Dermis microvascular lymphatic vessel endothelial cell (primary cell): ENCODE results near the gene RPTOR. TPM values are rescaled to one million over a fixed set of nuclear protein-coding genes. Genes with fewer than 3 reads are reported as not detected.

Source experiments
- DNase-seq, 2 donors: peaks; one replicate each; pipeline versions ENCODE4 v3.0.0 to v3.0.0-alpha.2; 2010; ENCODE audit warnings: low read depth in 2 of 2
- total RNA-seq: library from RNA; depleted of rRNA; stranded (reverse); fragments of >200 nt; gene quantifications from 2 replicates; pipeline ENCODE4 v1.2.1, GENCODE V29; 2014

Gene RPTOR
- total RNA-seq, 1 donor from 2014 or later, result 10.5 TPM

- DNase-seq, result no peak
These were observed 395.8 kb downstream of the RPTOR start for GRCh38 chr17:80940171-80941123.

- no peak for DNase-seq
These were observed 396.5 kb downstream of the RPTOR start for GRCh38 chr17:80941171-80941570.

- DNase-seq, result no peak
These were observed 397.2 kb downstream of the RPTOR start for GRCh38 chr17:80941743-80942422.

- no peak for DNase-seq
These were observed 398.0 kb downstream of the RPTOR start for GRCh38 chr17:80942423-80943345.

- DNase-seq, result no peak
These were observed 398.9 kb downstream of the RPTOR start for GRCh38 chr17:80943346-80944145.

- no peak for DNase-seq
These were observed 399.7 kb downstream of the RPTOR start for GRCh38 chr17:80944326-80944725.

- no peak for DNase-seq
These were observed 401.1 kb downstream of the RPTOR start for GRCh38 chr17:80945736-80946135.

- no peak for DNase-seq
These were observed 401.8 kb downstream of the RPTOR start for GRCh38 chr17:80946449-80946848.

- DNase-seq, result no peak
These were observed 402.7 kb downstream of the RPTOR start for GRCh38 chr17:80947200-80947940.

GRCh38 chr17:80948019-80948975 lies 403.7 kb downstream of the RPTOR start:
- no peak for DNase-seq

GRCh38 chr17:80948976-80949450 lies 404.4 kb downstream of the RPTOR start:
- DNase-seq, result no peak

- no peak for DNase-seq
These were observed 405.1 kb downstream of the RPTOR start for GRCh38 chr17:80949451-80950421.

GRCh38 chr17:80950466-80951120 lies 406.0 kb downstream of the RPTOR start:
- no peak for DNase-seq

GRCh38 chr17:80951121-80952090 lies 406.8 kb downstream of the RPTOR start:
- DNase-seq, result no peak

- no peak for DNase-seq
These were observed 407.7 kb downstream of the RPTOR start for GRCh38 chr17:80952291-80952690.
